ENCODE data around the gene PACSIN2. TPM values are rescaled to one million over a fixed set of nuclear protein-coding genes. Genes with fewer than 3 reads are reported as not detected.

PACSIN2 gene
- total and polyA plus RNA-seq, 2 of the 13 experiments (the other 11 are each of a cell fraction or from before 2014, with no cell fraction given), result 54.1 to 68.8 TPM

DNA sequence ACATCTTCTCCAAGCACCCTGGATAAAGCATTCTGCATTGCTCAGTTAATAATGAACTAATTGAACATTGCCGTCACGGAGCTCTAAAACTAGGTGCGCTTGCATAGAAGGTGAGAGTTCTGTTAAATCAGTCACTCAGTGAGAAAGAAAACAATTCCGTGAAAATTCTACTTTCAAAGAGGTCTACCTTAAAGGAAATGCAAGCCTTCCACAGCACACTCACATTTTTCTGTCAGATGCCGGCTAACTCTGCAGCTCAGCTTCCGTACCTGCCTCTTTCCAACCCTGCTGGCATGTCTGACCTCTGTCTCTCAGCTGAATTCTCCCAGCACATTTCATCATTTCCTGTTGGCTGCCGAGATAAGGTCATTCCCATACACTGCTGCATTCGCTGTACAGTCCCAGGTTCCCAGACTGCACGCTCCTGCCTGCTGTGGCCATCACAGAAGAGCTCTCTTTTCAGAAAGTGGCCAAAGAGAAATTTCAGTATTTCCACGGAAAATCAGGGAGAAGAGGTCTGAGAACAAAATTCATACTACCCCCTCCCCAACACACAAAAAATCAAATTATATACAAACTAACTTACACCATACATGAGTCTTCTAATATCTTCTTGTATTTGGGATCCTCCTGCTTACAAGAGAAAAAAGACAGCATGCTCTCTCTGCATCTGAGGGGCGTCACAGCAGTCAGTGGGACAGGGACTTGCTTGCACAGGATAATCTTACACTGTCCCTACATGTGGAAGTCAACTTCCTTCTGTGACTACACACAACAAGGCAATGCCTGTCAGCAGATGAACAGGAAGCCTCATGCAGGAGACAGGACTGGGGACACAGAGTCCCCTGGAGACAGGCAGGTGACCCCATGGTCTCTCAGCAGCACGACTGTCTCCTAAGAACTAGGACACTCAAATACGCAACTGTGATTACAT lies 55.1 kb downstream of the PACSIN2 start (continued):
- TF ChIP-seq ZNF280B (CRISPR knock-in tag; IDR thresholded peaks at IDR 0.05; ENCODE audit: borderline replicate concordance) (no peak), BCLAF1 (IDR thresholded peaks at IDR 0.05) (no peak), TCF7 (IDR thresholded peaks at IDR 0.05; ENCODE audit: low read depth) (0 out of 2 replicates have a peak, but pooled peaks have one; percentile 25), FOXO4 (CRISPR knock-in tag; conservative IDR thresholded peaks at IDR 0.05) (no peak), SAP130 (CRISPR knock-in tag; IDR thresholded peaks at IDR 0.05; ENCODE audit: low read depth) (peak; percentile 98), FOXA3 (CRISPR knock-in tag; IDR thresholded peaks at IDR 0.05) (peak; percentile 83), KDM5B (CRISPR knock-in tag; IDR thresholded peaks at IDR 0.05; ENCODE audit: borderline replicate concordance) (no peak), ARNT2 (CRISPR knock-in tag; IDR thresholded peaks at IDR 0.05; ENCODE audit: low read depth) (peak; percentile 49; the same call in 1 of the 2 replicates), FIP1L1 (IDR thresholded peaks at IDR 0.05; ENCODE audit: borderline replicate concordance, insufficient read depth, low read depth, low read length) (no peak), ZNF484 (CRISPR knock-in tag; IDR thresholded peaks at IDR 0.05; ENCODE audit: borderline replicate concordance, low read depth) (no peak), ZNF251 (CRISPR knock-in tag; IDR thresholded peaks at IDR 0.05) (no peak)
- TF ChIP-seq, protein P1, sequence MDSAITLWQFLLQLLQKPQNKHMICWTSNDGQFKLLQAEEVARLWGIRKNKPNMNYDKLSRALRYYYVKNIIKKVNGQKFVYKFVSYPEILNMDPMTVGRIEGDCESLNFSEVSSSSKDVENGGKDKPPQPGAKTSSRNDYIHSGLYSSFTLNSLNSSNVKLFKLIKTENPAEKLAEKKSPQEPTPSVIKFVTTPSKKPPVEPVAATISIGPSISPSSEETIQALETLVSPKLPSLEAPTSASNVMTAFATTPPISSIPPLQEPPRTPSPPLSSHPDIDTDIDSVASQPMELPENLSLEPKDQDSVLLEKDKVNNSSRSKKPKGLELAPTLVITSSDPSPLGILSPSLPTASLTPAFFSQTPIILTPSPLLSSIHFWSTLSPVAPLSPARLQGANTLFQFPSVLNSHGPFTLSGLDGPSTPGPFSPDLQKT (CRISPR knock-in tag; IDR thresholded peaks at IDR 0.05; ENCODE audit: borderline replicate concordance), result no peak
- TF ChIP-seq, protein P2, sequence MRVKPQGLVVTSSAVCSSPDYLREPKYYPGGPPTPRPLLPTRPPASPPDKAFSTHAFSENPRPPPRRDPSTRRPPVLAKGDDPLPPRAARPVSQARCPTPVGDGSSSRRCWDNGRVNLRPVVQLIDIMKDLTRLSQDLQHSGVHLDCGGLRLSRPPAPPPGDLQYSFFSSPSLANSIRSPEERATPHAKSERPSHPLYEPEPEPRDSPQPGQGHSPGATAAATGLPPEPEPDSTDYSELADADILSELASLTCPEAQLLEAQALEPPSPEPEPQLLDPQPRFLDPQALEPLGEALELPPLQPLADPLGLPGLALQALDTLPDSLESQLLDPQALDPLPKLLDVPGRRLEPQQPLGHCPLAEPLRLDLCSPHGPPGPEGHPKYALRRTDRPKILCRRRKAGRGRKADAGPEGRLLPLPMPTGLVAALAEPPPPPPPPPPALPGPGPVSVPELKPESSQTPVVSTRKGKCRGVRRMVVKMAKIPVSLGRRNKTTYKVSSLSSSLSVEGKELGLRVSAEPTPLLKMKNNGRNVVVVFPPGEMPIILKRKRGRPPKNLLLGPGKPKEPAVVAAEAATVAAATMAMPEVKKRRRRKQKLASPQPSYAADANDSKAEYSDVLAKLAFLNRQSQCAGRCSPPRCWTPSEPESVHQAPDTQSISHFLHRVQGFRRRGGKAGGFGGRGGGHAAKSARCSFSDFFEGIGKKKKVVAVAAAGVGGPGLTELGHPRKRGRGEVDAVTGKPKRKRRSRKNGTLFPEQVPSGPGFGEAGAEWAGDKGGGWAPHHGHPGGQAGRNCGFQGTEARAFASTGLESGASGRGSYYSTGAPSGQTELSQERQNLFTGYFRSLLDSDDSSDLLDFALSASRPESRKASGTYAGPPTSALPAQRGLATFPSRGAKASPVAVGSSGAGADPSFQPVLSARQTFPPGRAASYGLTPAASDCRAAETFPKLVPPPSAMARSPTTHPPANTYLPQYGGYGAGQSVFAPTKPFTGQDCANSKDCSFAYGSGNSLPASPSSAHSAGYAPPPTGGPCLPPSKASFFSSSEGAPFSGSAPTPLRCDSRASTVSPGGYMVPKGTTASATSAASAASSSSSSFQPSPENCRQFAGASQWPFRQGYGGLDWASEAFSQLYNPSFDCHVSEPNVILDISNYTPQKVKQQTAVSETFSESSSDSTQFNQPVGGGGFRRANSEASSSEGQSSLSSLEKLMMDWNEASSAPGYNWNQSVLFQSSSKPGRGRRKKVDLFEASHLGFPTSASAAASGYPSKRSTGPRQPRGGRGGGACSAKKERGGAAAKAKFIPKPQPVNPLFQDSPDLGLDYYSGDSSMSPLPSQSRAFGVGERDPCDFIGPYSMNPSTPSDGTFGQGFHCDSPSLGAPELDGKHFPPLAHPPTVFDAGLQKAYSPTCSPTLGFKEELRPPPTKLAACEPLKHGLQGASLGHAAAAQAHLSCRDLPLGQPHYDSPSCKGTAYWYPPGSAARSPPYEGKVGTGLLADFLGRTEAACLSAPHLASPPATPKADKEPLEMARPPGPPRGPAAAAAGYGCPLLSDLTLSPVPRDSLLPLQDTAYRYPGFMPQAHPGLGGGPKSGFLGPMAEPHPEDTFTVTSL (CRISPR knock-in tag; IDR thresholded peaks at IDR 0.05; ENCODE audit: borderline replicate concordance), result peak; percentile 63; the same call in 1 of the 2 replicates
